ENCODE data around the gene COL6A6.

COL6A6 gene

DNA sequence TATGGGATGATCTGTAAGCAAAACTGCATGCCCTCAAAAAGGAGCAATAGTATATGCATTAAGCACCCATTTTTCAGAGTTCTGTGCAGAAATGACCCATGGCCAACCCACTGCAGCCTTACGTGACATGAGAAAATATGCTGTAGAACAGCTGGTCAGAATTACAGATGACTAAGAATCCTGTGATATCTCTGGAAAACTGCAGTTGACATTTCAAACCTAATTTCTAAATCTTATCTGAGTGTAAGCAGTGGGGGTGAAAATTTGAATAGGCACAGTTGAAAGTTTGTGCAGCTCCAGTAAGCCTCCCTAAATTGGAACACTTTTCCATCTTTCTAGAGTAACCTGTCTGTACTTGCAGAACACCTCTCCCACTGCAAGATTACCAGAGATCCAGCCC lies 28.7 kb upstream of the COL6A6 start:
- TF ChIP-seq, protein P1, sequence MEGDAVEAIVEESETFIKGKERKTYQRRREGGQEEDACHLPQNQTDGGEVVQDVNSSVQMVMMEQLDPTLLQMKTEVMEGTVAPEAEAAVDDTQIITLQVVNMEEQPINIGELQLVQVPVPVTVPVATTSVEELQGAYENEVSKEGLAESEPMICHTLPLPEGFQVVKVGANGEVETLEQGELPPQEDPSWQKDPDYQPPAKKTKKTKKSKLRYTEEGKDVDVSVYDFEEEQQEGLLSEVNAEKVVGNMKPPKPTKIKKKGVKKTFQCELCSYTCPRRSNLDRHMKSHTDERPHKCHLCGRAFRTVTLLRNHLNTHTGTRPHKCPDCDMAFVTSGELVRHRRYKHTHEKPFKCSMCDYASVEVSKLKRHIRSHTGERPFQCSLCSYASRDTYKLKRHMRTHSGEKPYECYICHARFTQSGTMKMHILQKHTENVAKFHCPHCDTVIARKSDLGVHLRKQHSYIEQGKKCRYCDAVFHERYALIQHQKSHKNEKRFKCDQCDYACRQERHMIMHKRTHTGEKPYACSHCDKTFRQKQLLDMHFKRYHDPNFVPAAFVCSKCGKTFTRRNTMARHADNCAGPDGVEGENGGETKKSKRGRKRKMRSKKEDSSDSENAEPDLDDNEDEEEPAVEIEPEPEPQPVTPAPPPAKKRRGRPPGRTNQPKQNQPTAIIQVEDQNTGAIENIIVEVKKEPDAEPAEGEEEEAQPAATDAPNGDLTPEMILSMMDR (IDR thresholded peaks at IDR 0.05; ENCODE audit: borderline replicate concordance, control extremely low read depth, extremely low read depth, insufficient read depth, missing control alignments): no peak
- in situ Hi-C loops (cut with MboI; ENCODE audit: low sequenced_read_pairs, unreplicated experiment): no loop called here
- no peak for DNase-seq (ENCODE audit: low spot score)

DNA sequence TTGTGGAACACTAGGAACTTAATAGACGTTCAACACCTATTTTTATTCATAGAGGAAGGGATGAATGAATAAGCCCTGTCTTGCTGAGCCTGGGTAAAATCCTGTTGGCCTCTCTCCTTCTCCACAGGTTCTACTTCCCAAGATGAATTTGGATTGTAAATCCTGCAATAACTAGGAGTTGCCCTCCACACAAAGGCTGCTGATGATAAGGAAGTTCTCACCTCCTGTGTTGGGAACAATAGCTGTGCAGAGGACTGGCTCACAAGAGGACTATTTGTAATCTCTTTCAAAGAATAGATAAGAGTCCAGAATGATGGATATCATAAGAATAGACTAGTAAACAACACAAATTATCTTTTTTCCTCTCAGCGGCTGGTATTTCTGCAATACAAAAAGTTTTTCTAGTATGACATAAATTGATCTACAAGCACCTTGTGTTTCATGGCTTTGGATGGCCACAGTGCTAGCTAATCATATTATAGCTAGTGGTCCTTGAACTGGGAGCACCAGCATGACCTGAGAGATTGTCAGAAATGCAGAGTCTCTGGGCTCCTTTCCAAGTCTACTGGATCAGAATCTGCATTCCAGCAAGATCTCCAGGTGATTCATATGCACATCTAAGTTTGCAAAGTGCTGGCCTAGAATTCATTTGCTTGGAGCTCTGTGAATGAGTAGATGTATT lies 28.1 kb upstream of the COL6A6 start:
- in situ Hi-C loops (cut with MboI; ENCODE audit: low sequenced_read_pairs, unreplicated experiment): no loop called here
- TF ChIP-seq, protein P1 (IDR thresholded peaks at IDR 0.05; ENCODE audit: borderline replicate concordance, control extremely low read depth, extremely low read depth, insufficient read depth, missing control alignments): no peak
- DNase-seq (ENCODE audit: low spot score): no peak

GRCh38 chr3:130490241-130490640 lies 26.7 kb upstream of the COL6A6 start:
- in situ Hi-C loops (cut with MboI; ENCODE audit: low sequenced_read_pairs, unreplicated experiment): no loop called here
- no peak for DNase-seq (ENCODE audit: low spot score)
- TF ChIP-seq, protein P1 (IDR thresholded peaks at IDR 0.05; ENCODE audit: borderline replicate concordance, control extremely low read depth, extremely low read depth, insufficient read depth, missing control alignments): no peak

DNA sequence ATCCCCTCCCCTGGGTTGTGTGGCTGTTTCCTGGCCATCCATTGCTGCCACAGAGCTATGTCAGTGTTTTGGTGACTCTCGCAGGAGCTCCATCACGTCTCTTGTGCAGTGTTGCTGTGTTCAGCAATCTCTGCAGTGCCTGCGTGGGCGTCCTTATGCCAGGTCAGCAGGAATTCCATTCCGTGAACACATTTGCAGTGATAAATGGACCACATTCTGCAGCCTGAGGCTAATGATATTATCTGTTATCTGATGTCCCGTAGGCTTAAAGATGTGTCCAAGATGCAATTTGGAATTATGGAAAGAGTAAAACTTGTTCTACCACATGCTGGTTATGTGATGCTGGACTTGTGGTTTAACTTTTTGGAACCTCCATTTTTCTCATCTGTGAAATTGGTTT lies 25.5 kb upstream of the COL6A6 start:
- TF ChIP-seq, protein P1 (IDR thresholded peaks at IDR 0.05; ENCODE audit: borderline replicate concordance, control extremely low read depth, extremely low read depth, insufficient read depth, missing control alignments): no peak
- no peak for DNase-seq (ENCODE audit: low spot score)
- in situ Hi-C loops (cut with MboI; ENCODE audit: low sequenced_read_pairs, unreplicated experiment): no loop called here

GRCh38 chr3:130504701-130505100 lies 12.3 kb upstream of the COL6A6 start:
- in situ Hi-C loops (cut with MboI; ENCODE audit: low sequenced_read_pairs, unreplicated experiment): no loop called here
- TF ChIP-seq, protein P1 (IDR thresholded peaks at IDR 0.05; ENCODE audit: borderline replicate concordance, control extremely low read depth, extremely low read depth, insufficient read depth, missing control alignments): no peak
- DNase-seq (ENCODE audit: low spot score): no peak

DNA sequence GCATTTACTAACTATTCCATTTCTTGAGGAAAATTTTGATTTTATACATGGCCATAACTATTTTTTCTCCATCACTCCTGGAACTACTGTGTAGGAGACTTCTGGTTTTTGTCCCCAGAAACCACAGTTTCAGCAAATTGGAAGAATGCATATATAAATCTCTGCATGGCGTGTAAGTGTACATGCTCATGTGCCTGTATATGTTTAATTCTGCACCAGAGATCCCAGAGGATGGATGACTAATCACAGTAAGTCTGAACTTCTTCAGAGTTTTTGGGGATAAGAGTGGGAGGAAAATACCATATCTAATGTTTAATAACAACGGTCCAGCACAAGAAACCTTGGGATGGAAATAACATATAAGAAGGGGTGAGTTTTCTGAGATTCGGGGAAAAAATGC lies 10.9 kb upstream of the COL6A6 start:
- no peak for DNase-seq (ENCODE audit: low spot score)
- in situ Hi-C loops (cut with MboI; ENCODE audit: low sequenced_read_pairs, unreplicated experiment): no loop called here
- TF ChIP-seq, protein P1 (IDR thresholded peaks at IDR 0.05; ENCODE audit: borderline replicate concordance, control extremely low read depth, extremely low read depth, insufficient read depth, missing control alignments): no peak
